Adrenal gland (tissue), 5 donors: Measurements from ENCODE around the gene SV2C.

Experiments
- CTCF ChIP-seq, 6 experiments: fragments of 450-650 bp in 4 of 6; fragments of 200-600 bp in 2 of 6; sonication (generic) in 1 of 6; IDR thresholded peaks; 1 replicate in 5 of 6; 2 replicates in 1 of 6; pipeline versions ENCODE4 v1.5.1 to v1.8.0; 2016 to 2021; ENCODE audit warnings: antibody characterized with exemption in 6 of 6, mild to moderate bottlenecking in 2 of 6, moderate library complexity in 1 of 6
- POLR2A ChIP-seq, 2 donors: fragments of 450-650 bp; IDR thresholded peaks; one replicate each; pipeline ENCODE4 v1.6.1; 2017; ENCODE audit warnings: antibody characterized with exemption in 2 of 2, mild to moderate bottlenecking in 2 of 2, moderate library complexity in 1 of 2
- donor health status: DM: no; HTN: no; CAD: no.

GRCh38 chr5:76154009-76154690, 71.0 kb downstream of the SV2C start:
- TF ChIP-seq CTCF (IDR thresholded peaks at IDR 0.05): no peak
- no peak for TF ChIP-seq POLR2A (IDR thresholded peaks at IDR 0.05)
